GM21447 (cell line): ENCODE measurements around the gene COX19.

Experiments
- ATAC-seq: cut with Tn5 transposase; IDR thresholded peaks from one replicate; pipeline ENCODE4 v1.9.1; 2021; ENCODE audit not compliant: unreplicated experiment

COX19 gene

GRCh38 chr7:917255-918117 lies 57.9 kb downstream of the COX19 start:
- ATAC-seq: no peak

DNA sequence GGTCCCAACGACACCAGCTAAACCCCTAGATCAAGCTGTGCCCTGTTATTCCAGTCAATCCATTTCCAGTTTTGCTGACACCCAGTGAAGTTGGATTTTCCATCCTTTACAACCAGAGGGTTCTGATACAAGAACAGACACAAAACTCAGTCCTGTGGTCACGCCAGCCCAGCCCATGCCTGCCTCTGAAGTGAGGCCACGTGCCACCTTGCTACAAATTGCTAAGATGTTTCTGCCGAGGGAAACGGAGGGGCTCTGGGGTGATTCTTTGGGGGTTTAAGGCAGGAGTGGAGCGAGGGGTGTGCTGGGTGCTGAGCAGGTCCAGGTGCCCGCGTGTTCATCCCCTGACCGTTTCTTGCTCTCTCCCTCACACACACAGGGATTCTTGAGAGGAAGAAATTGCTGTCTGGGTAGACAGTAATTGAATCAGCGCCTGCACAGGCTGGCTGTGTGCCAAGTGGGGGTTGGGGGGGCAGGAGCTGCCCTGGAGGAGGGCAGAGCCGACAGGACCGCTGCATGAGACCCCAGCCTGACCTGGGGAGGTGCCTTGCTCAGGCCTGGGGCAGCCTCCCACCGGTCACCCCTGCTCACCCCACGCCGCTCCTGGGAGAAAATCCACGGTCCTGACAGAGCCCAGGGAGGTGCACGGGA lies 58.9 kb downstream of the COX19 start:
- ATAC-seq: no peak
